Right hindlimb (tissue), 1 donor: Measurements from ENCODE around the gene DGKK.

Source experiments
- DNase-seq: peaks from one replicate; pipeline ENCODE4 v3.0.0-alpha.2; 2018

Gene DGKK, protein sequence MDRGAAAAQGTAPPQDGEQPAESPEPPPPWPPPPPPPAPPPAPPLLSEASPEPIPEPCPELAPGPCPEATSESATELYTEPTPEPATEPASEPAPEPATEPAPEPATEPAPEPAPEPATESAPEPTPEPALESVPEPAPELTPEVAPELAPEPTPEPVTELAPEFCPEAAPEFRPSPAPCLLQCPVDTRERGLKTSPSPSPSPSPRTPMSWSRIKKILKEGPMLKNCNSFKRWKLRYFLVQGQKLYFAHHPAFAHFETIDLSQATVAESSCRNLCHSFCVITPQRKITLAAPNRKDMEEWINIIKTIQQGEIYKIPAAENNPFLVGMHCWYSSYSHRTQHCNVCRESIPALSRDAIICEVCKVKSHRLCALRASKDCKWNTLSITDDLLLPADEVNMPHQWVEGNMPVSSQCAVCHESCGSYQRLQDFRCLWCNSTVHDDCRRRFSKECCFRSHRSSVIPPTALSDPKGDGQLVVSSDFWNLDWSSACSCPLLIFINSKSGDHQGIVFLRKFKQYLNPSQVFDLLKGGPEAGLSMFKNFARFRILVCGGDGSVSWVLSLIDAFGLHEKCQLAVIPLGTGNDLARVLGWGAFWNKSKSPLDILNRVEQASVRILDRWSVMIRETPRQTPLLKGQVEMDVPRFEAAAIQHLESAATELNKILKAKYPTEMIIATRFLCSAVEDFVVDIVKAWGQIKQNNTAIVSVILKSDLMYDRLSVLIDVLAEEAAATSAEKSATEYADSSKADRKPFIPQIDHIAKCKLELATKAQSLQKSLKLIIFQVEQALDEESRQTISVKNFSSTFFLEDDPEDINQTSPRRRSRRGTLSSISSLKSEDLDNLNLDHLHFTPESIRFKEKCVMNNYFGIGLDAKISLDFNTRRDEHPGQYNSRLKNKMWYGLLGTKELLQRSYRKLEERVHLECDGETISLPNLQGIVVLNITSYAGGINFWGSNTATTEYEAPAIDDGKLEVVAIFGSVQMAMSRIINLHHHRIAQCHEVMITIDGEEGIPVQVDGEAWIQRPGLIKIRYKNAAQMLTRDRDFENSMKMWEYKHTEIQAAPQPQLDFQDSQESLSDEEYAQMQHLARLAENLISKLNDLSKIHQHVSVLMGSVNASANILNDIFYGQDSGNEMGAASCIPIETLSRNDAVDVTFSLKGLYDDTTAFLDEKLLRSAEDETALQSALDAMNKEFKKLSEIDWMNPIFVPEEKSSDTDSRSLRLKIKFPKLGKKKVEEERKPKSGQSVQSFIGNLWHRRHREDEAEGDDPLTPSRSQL

DNA sequence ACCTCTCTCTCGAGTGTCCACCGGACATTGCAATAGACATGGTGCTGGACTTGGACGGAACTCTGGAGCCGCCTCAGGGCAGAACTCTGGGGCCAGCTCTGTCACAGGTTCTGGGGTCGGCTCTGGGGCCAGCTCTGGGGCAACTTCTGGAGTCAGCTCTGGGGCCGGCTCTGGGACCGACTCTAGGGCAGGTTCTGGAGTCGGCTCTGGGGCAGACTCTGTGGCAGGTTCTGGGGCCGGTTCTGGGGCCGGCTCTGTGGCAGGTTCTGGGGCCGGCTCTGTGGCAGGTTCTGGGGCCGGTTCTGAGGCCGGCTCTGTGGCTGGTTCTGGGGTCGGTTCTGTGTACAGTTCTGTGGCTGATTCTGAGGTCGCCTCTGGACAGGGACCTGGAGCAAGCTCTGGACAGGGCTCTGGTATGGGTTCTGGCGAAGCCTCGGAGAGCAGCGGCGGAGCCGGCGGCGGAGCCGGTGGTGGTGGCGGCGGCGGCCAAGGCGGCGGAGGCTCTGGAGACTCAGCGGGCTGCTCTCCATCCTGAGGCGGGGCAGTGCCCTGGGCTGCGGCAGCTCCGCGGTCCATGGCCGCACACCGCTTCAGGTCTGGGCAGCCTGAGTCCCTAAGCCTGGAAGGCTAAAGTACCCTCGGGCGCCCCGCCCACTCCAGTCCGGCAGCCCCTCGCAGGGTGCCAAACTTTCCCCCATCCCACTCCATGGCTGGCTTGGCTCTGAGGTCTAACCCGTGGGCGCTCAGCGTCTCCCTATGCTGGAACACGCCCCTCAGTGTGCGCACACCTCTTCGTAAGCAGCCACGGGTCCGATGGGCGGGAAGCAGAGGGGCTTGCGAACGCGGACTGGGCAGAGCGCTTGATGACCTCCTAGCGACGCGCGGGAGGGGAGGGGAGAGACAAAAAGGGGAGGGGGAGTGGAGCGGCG lies at the start of gene DGKK:
Gene DGKK (minus strand): TSS at position 723 of the 929 bp plus-strand sequence. CDS start 147 bp downstream, at position 576.
- DNase-seq = peak; percentile 24

DNA sequence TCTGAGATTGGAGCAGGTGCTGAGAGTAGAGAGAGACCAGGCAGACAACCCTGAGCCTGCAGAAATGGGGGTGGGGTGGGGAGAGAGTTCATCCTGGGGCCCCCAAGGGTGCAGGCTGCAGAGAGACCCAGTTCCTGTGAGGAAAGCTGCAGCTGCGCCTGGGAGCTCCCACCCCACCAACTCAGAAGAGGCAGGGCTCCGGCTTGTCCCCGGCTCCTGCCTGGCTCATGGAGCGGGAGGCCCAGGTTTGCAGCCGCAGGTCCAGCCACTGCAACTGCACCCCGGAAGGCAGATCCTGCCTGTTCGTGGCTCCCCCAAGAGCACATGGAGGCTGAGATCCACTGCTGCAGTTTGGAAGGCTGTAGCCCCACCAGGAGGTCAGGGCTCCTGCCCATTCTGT lies 44.2 kb upstream of the DGKK start:
- no peak for DNase-seq

DNA sequence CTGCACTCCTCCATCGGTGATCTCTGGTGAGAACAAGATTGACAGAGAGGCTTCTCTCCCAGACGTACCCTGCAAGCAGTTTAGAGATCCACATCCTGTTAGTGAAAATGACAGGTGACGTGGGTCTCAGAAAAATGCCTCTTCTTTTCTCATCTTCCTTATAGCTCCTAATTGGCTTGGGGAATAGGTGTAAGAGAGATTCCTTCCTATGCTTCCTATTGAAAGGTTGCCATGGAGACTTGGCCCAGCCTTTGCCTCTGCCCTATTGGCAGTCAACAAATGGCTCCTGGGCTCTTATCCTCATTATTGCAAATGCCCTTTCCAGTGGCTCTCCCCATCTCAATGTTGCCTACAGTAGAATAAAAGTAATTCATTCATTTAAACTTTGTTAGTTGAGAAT lies 26.5 kb upstream of the DGKK start:
- DNase-seq = no peak

DNA sequence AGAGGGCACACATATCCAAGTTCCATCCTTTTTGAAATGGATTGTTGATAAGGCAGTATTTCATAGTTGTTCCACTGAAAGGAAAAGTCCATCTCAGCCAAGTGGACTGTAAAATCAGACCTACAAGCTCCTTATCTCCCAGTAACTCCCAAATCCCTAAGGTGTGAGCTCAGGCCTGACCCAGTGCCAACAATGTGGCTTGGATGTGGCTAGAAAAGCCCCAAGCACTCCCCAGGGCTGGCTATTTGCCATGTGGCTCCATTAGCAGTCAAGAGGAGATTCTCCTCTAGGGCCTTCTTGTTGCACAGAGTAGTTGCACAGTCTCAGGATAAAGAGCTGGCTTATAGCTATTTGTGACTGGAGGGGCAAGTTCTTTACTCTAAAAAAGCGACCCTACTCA lies 25.0 kb upstream of the DGKK start:
- no peak for DNase-seq

DNA sequence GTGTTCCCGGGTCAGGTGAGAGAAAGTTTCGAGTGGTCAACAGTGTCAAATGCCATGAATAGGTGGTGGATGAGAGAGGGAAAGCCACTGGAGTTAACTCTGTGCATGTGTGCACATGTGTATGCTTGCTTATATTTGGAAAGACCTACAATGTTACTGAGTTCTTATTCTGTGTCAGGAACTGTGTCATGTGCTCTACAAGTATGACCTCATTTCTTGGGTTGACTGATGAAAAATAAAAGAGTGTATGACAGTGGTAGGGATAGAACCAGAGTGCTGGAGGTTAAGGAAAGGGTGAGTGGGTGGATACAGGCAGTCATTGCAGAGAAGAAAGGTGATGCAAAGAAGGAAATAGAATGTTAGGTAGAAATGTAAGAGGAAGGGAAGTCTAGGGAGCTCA lies 22.1 kb upstream of the DGKK start:
- DNase-seq = no peak

DNA sequence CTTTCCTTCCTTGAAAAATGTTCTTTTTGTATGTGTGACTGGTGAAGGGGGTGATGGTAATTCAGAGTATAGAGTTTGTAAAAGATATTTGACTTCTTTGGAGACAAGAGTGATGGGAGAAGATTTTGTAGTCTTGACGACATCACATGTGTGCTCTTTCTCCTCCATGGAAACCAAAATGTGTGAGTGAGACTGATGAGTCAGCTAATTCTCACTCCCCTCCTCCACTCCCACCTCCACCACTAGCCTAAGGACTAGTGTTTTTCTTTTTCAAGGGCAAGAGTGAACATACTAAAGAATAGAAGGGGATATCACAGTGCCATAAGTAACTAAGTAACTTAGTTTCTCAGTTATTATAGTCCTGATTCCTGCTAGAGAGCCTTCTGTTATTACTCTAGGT lies 14.0 kb upstream of the DGKK start:
- DNase-seq = no peak

DNA sequence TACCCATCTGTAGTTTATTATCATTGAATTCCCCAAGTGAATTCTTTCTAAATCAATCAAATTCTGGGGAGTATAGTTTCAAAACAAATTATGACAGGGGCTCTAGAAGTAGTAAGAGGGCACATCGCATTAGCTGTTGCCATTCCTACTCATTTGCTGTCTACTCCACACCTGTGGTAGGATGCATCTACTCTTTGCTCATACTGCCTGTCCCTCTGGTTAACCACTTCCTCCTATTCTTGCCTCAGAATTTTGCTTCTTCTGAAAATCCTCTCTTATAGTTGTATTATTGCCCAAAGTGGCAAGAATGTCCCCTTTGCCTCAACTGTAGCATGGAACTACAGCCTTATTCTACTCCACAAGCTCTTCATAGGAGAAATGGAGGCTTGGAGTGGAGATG lies 12.7 kb upstream of the DGKK start:
- DNase-seq = no peak

DNA sequence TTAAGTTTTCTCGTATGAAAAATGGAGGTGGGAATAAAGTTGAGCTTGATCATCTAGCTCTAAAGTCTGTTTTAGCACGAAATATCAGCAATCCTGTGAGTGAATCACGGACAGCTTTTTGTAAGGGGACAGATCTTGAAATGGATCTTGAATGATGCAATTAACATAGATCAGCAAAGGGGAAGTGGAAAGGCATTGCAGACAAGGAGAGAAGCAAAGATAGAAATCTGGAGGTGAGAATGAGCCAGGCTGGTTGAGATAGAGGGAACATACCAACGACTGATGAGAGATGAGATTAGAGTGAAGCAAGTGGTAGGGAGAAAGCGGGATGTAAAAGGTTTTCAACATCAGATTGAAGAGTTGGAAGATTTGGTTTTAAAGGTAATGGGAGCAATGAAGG lies 4.6 kb upstream of the DGKK start:
- no peak for DNase-seq

DNA sequence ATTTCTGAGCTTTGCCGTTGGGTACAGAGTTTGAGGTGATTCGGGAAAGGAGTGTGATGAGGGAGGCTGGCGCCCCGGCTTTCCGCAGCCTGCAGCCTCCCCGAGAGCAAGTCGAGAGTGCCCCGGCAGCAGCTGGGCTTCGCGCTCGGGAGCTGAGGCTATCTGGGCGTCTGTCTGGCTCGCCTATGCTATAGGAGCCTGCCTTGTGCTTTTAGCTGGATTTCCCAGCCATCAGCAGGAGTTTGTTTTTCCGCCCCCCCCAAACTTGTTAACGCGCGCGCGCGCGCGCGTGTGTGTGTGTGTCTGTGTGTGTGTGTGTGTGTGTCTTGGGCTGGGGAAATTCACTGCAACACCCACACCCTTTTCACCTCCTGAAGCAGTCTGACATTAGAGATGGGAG lies 765 bp upstream of the DGKK start:
- no peak for DNase-seq

DNA sequence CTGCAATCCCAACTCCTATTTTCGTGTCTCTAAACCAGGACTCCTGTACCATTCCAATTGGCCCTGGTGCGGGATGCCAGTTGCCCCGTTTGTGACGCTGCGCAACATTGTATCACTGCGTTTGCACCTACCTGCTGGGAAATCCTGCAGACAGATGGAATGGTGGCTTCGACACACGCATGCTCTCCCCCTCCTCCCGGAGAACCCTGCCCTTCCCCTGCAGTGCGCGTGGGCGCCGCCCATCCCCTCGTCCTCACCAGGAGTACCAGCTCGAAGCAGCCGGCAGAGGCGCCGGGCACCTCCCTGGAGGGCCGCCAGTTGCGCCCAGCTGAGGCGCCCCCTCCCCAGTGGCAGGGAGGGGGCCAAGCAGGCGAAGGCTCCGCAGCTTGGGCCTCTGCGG lies 1.4 kb downstream of the DGKK start:
- DNase-seq = no peak

DNA sequence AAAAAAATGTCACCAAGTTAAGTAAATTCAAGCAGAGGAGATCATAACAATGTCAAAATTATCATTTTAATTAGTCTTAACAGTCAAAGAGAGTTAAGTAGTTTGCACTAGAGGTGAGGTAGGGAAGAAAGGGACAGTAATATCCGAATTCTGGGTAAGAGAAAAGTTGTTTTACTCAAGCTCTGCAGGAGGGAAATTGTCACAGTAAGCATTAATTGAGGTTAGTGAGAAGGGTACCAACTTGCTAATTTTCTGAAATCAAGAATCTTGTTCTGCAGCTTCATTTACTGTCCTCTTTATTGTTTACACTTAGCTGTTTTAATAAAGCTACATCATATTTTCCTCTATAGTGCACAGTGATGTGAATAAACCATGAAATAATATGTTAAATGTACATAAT lies 11.0 kb downstream of the DGKK start:
- DNase-seq = no peak

DNA sequence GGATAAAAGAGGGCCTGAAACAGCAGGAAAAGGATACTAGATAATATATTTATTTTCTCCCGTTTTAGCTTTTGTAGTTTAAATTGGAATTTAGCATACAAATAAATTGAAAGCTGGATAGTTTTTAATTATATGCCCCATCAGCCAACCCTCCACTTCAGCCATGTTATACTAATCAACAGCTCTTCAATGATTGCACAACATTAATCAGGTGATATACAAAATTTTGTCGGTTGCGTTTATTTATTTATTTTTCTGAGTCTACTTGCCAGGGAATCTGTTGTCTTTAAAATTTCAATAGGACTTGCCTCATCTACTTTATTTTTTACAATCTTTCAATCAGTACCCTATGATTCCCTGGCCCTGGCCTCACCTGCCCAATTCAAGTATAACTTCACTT lies 12.1 kb downstream of the DGKK start:
- no peak for DNase-seq

DNA sequence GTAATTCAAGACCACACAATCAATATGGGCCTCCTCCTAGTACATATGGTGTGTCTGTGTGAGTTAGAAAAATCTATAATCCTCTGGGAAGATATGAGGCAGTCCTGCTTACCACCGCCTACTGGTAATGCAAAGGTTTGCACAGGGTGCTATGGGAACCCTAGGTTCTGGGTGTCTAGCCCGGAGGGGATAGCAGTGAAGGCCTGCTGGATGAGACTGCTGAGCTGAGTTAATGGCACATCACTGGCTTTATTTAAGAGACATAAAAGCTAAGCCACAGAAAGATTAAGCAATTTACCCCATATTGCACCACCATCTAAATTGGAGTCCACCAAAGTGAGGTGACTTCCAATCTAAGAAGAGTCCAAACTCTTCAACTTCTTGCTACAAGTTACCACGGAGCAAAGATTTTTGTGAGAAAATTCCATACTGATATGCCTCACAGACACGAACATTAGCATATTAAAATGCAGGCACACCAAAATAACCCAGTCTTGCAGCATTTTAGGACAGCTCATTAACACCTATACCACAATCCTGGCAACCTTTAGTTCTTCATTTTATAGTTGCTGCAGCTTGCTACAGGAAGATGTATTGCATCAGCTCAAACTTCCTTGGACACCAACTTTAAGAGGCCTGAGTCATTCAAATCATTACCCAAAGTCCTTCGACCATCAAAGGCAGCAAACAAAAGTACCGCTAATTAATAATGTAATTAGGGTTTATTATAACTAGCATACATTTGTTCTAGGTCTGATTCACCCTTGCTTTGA lies 13.7 kb downstream of the DGKK start:
- no peak for DNase-seq

DNA sequence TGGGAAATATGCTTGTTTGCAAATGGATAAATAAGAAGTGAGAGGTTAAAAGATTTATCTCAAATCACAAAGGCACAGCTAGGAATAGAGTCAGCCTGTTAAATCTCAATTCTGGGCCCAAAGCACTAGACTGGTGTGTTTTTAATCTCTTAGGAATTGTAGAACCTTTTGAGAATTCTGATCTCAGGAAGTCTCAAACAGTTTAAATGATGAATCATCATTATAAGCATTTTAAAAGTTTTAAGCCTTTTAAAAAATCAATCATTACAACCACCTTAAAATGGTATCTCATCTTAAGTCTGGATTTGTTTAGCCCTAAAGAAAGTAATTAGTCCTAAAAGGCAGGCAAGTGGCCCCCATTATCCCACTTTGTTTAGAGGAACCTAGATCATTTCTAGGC lies 17.8 kb downstream of the DGKK start:
- no peak for DNase-seq

DNA sequence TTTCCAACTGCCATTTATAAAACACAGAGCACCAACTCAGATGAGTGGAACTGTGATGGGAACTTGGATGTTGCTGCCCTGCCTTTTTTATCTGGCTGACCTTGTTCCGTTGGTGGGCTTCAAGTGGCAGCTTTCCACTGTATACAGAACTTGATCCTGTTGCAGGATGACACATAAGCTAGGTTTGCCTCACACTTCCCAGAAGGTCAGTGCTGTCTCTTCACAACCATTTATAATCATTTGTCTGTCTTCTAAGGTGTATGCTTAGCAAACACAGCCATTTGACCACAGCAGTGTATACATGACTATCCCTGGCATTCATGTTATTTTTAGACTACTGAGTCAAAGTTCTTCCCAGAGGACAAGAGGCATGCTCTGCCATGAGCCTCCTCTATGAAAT lies 20.3 kb downstream of the DGKK start:
- DNase-seq = no peak

DNA sequence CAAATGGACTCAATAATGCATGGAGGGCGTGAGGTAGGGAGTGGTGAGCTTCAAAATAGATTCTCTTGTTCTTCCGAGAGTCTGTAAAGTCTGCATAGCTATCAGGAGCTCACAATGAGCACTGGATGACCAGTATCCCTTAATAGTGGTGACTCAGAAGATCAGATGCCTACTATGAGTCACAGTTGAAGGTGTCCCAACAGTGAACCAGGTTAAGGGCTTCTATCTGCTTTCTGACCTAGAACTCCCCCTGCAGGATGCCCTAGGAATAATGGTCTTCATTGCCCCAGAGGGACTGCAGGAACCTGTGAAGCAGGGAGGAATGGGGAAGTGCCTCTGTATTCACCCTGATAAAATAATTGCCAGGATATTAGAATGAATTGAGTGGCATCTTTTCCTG lies 22.1 kb downstream of the DGKK start:
- no peak for DNase-seq

DNA sequence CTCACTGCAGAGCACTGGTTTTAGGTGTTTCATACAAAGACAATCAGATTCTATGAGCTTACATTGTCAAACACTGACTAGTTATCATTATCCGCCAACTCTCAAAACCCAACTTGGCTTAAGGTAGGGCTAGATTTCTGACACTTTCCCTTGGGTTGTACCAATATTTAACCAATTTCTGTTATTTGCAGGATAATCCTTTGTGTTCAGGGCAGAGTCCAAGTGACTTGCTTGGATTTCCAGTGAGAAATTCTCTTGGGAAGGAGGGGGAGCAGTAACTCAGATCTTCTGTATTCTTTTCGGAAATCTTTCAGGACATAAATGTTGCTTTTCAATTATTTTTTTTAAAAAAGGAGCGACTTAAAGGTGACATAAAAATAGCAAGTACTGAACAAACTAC lies 23.1 kb downstream of the DGKK start:
- no peak for DNase-seq

DNA sequence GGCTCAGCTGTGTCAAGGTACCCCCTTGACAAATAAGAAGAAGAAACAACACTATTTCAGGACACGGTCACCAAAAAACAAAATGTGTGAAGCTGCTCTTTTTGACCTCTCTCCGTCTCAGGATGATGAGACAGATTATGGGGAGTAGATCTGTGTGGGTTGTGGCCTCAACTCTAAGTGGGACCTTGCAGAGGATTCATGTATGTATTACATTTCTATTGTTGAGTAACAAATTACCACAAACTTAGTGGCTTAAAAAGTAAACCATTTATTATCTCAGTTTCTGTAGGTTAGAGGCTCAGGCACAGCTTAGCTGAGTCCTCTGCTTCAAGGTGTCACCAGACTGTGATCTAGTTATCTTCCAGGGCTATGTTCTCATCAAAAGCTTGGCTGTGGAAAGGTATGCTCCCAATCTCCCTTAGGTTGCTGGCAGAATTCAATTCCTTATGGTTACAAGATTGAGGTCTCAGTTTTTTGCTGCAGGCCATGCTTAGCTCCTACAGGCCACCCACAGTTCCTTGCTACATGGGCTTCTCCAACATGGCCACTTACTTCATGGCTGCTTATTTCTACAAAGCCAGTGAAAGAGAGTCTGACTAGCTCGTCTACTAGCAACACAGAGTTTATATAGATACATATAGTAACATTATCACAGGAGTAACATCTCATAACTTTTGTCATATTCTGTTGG lies 28.1 kb downstream of the DGKK start:
- DNase-seq = no peak

DNA sequence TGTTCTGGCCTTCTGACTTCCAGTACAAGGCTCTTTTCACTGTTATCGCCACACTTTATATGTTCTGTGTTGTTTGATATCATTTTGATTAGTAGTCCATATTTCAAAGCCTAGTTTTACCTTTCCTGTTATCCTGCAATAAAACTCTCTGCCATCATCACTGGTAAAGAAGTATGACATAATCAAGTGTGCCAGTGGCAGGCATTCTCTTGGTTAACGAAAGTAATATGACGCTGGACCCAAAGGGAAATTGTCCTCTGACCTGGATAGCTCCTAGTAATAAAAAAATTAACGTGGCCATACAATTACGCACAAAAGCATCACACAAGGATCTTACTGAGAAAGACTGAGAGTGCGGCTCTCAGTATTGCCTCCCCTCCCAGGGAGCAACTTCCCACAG lies 33.8 kb downstream of the DGKK start:
- DNase-seq = no peak

DNA sequence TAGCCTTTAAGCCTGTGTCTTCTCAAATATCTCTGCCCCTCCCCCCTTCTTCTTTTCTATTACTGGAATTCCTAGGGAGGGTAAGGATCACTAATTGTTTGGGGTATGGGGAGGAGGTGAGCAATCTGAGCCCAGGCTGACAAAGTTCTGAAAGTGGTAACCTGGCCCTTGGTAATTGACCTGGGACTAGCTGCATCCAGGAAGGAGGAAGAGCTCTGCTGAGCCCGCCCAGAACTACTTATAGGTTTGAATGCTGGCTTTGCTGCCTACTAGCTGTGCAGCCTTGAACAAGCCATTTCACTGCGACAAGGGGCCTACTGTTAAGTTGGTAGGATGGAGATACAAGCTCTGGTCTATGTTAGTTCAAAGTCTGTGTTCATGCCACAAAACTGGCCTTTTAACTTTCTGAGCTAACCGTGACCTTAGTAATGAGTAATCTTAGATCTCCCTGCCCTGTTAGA lies 37.8 kb downstream of the DGKK start:
- DNase-seq = no peak

DNA sequence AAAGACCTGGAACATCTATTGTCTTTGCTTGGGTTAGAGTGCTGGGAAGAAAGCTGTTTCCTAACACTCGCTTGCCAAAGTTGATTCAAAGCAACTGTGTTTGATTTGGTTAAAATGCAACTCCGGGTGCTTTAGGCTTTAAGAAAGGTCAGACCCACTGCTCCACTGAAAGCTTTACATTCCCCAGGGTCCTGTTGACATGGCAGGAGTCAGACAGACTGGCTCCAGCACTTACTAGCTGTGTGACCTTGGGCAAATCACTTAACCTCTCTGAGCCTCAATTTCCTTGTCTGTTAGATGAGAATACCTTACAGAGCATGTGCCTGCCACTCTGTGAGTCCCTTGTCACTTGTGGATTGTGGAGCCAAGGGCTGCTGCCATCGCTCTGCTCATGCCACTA lies 39.0 kb downstream of the DGKK start:
- DNase-seq = no peak
